Measurements from ENCODE around the gene AQP5.

- TF ChIP-seq POLR2A (IDR thresholded peaks at IDR 0.05) (no peak), CTCF (IDR thresholded peaks at IDR 0.05) (no peak)
Measured at GRCh38 chr12:49930515-49931288, 31.0 kb upstream of the AQP5 start.
